GM23248 (cell line): ENCODE measurements around the gene LIMCH1.

Source experiments
- EZH2 ChIP-seq: fragments of 200-600 bp; sonication (generic); IDR thresholded peaks from 2 replicates; pipeline ENCODE4 v1.6.1; 2018; ENCODE audit warnings: antibody characterized with exemption, mild to moderate bottlenecking; ENCODE audit not compliant: insufficient read depth, poor library complexity, severe bottlenecking
- EZH2phosphoT487 ChIP-seq: fragments of 200-600 bp; sonication (generic); IDR thresholded peaks from 2 replicates; pipeline ENCODE4 v1.6.1; 2018; ENCODE audit warnings: antibody characterized with exemption, moderate library complexity, mild to moderate bottlenecking, low read depth; ENCODE audit not compliant: insufficient read depth

DNA sequence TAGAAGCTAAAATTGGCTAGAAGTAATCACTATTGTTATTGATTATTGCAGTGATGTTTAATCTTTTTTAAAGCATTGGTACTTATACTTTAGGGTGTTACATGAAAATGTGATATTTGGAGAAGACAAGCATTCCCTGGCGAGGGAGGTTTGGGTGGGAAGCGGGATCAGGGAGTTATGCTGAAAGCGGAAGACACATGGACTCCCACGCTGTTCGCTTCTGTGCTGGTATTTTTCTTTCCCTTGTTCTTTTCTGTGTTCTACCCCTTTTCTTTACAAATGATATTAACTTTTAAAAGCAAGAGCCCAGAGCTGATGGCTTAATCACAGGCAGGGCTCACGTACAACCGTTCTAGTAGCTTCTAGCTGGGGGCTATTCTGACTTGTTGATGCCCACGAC is 148.9 kb downstream of the LIMCH1 start:
- TF ChIP-seq EZH2phosphoT487 (no peak), EZH2 (no peak)
